Measurements from ENCODE around the gene ZBTB38. TPM values are rescaled to one million over a fixed set of nuclear protein-coding genes. Genes with fewer than 3 reads are reported as not detected.

Gene ZBTB38
- total RNA-seq, 1 experiment from 2014 or later, result 21.8 TPM

- H3K79me2 ChIP-seq (ENCODE audit: low read depth), result no peaks in the 10 kb centered on the region
- CTCF ChIA-PET, result interaction anchor here (0.6 kb wide), 1 partner anchor 49 kb away, joined by 3 read pairs; no protein-coding TSS in a partner anchor
Measured at GRCh38 chr3:141386611-141387111, 18.4 kb downstream of the ZBTB38 start.

GRCh38 chr3:141387516-141387915 lies 19.2 kb downstream of the ZBTB38 start:
- no TSS peak for BruUV-seq (replicated peaks)
- Histone ChIP-seq H4K20me1 (ENCODE audit: insufficient read depth) (no peaks in the 10 kb centered on the region), H3K27me3 (ENCODE audit: insufficient read depth, low read depth) (no peaks in the 10 kb centered on the region), H2AFZ (no peak overlapping the region), H3K79me2 (ENCODE audit: low read depth) (no peaks in the 10 kb centered on the region), H3K4me1 (replicated peaks; ENCODE audit: insufficient read depth) (no peaks in the 10 kb centered on the region), H3K4me2 (no peak overlapping the region), H3F3A (ENCODE audit: insufficient read depth, low read depth) (no peaks in the 10 kb centered on the region), H3K9me3 (ENCODE audit: insufficient read depth, low read depth) (no peaks in the 10 kb centered on the region), H3K36me3 (ENCODE audit: low read depth) (no peaks in the 10 kb centered on the region), H3K4me3 (no peak overlapping the region), H3K27ac (no peak overlapping the region), H3K9me2 (ENCODE audit: insufficient read depth) (0 out of 2 replicates have a peak, but pooled peaks cover 4% of the 10 kb centered on the region)
- DNase-seq, result no peak
- ChIA-PET POLR2A (ENCODE audit: unreplicated experiment) (interaction anchor here (0.6 kb wide), 1 partner anchor 16 kb away, joined by 5 read pairs; no protein-coding TSS in a partner anchor), CTCF (no interaction called here)
- intact Hi-C loops (cut with micrococcal nuclease; ENCODE audit: unreplicated experiment), result no loop called here
- TF ChIP-seq CTCF (conservative IDR thresholded peaks at IDR 0.05), result no peak
- no peak for TF ChIP-seq EZH2 (IDR thresholded peaks at IDR 0.05; ENCODE audit: low read depth)

More at GRCh38 chr3:141386611-141387111, 18.4 kb downstream of the ZBTB38 start:
- H3K4me1 ChIP-seq (replicated peaks; ENCODE audit: insufficient read depth), result no peaks in the 10 kb centered on the region
- no peak overlapping the region for H2AFZ ChIP-seq
- no TSS peak for BruUV-seq (replicated peaks)
- no peak for DNase-seq
- H3K27me3 ChIP-seq (ENCODE audit: insufficient read depth, low read depth), result no peaks in the 10 kb centered on the region
- H3K27ac ChIP-seq, result no peak overlapping the region
- no peak for TF ChIP-seq CTCF (conservative IDR thresholded peaks at IDR 0.05)
- no peak for TF ChIP-seq EZH2 (IDR thresholded peaks at IDR 0.05; ENCODE audit: low read depth)
- H3K4me2 ChIP-seq, result no peak overlapping the region
- intact Hi-C loops (cut with micrococcal nuclease; ENCODE audit: unreplicated experiment), result no loop called here
- H3K4me3 ChIP-seq, result no peak overlapping the region
- H3F3A ChIP-seq (ENCODE audit: insufficient read depth, low read depth), result no peaks in the 10 kb centered on the region
- POLR2A ChIA-PET (ENCODE audit: unreplicated experiment), result no interaction called here
- no peaks in the 10 kb centered on the region for H3K36me3 ChIP-seq (ENCODE audit: low read depth)
- H4K20me1 ChIP-seq (ENCODE audit: insufficient read depth), result no peaks in the 10 kb centered on the region
- no peaks in the 10 kb centered on the region for H3K9me3 ChIP-seq (ENCODE audit: insufficient read depth, low read depth)
- H3K9me2 ChIP-seq (ENCODE audit: insufficient read depth), result 0 out of 2 replicates have a peak, but pooled peaks cover 4% of the 10 kb centered on the region

GRCh38 chr3:141388395-141388794 lies 20.1 kb downstream of the ZBTB38 start:
- ChIA-PET CTCF (no interaction called here), POLR2A (ENCODE audit: unreplicated experiment) (no interaction called here)
- Histone ChIP-seq H3K27me3 (ENCODE audit: insufficient read depth, low read depth) (no peaks in the 10 kb centered on the region), H2AFZ (no peak overlapping the region), H3K4me3 (no peak overlapping the region), H3K4me1 (replicated peaks; ENCODE audit: insufficient read depth) (peaks cover 8% of the 10 kb centered on the region), H3K4me2 (no peak overlapping the region), H3K36me3 (ENCODE audit: low read depth) (no peaks in the 10 kb centered on the region), H3K9me3 (ENCODE audit: insufficient read depth, low read depth) (no peaks in the 10 kb centered on the region), H3K27ac (no peak overlapping the region), H4K20me1 (ENCODE audit: insufficient read depth) (no peaks in the 10 kb centered on the region), H3F3A (ENCODE audit: insufficient read depth, low read depth) (peaks cover 6% of the 10 kb centered on the region), H3K79me2 (ENCODE audit: low read depth) (no peaks in the 10 kb centered on the region), H3K9me2 (ENCODE audit: insufficient read depth) (0 out of 2 replicates have a peak, but pooled peaks cover 4% of the 10 kb centered on the region)
- BruUV-seq (replicated peaks), result no TSS peak
- TF ChIP-seq CTCF (conservative IDR thresholded peaks at IDR 0.05) (no peak), EZH2 (IDR thresholded peaks at IDR 0.05; ENCODE audit: low read depth) (no peak)
- DNase-seq, result no peak
- intact Hi-C loops (cut with micrococcal nuclease; ENCODE audit: unreplicated experiment), result no loop called here
